Measurements from ENCODE around the gene TMEM132D.

The TMEM132D gene

GRCh38 chr12:129909051-129910020, 5.5 kb upstream of the TMEM132D start:
- no peak overlapping the region for H3K27ac ChIP-seq
- no peak overlapping the region for H3K9ac ChIP-seq
- H3K4me3 ChIP-seq (IDR thresholded peaks at IDR 0.05; ENCODE audit: insufficient read depth, low read depth, low read length): no peak overlapping the region
- no peaks in the 10 kb centered on the region for H3K4me1 ChIP-seq (ENCODE audit: low read depth, poor library complexity, severe bottlenecking)
- H2AFZ ChIP-seq (ENCODE audit: low read depth): no peak overlapping the region
- H3K27me3 ChIP-seq (ENCODE audit: insufficient read depth, low read depth): no peaks in the 10 kb centered on the region
- no peaks in the 10 kb centered on the region for H3K36me3 ChIP-seq (ENCODE audit: insufficient read depth)
- TF ChIP-seq, protein P1, sequence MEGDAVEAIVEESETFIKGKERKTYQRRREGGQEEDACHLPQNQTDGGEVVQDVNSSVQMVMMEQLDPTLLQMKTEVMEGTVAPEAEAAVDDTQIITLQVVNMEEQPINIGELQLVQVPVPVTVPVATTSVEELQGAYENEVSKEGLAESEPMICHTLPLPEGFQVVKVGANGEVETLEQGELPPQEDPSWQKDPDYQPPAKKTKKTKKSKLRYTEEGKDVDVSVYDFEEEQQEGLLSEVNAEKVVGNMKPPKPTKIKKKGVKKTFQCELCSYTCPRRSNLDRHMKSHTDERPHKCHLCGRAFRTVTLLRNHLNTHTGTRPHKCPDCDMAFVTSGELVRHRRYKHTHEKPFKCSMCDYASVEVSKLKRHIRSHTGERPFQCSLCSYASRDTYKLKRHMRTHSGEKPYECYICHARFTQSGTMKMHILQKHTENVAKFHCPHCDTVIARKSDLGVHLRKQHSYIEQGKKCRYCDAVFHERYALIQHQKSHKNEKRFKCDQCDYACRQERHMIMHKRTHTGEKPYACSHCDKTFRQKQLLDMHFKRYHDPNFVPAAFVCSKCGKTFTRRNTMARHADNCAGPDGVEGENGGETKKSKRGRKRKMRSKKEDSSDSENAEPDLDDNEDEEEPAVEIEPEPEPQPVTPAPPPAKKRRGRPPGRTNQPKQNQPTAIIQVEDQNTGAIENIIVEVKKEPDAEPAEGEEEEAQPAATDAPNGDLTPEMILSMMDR (conservative IDR thresholded peaks at IDR 0.05; ENCODE audit: low read depth, low read length): no peak
- H3K79me2 ChIP-seq (ENCODE audit: insufficient read depth, low read depth): no peaks in the 10 kb centered on the region
- no peak overlapping the region for H3K4me2 ChIP-seq
- no peaks in the 10 kb centered on the region for H4K20me1 ChIP-seq (ENCODE audit: insufficient read depth)

DNA sequence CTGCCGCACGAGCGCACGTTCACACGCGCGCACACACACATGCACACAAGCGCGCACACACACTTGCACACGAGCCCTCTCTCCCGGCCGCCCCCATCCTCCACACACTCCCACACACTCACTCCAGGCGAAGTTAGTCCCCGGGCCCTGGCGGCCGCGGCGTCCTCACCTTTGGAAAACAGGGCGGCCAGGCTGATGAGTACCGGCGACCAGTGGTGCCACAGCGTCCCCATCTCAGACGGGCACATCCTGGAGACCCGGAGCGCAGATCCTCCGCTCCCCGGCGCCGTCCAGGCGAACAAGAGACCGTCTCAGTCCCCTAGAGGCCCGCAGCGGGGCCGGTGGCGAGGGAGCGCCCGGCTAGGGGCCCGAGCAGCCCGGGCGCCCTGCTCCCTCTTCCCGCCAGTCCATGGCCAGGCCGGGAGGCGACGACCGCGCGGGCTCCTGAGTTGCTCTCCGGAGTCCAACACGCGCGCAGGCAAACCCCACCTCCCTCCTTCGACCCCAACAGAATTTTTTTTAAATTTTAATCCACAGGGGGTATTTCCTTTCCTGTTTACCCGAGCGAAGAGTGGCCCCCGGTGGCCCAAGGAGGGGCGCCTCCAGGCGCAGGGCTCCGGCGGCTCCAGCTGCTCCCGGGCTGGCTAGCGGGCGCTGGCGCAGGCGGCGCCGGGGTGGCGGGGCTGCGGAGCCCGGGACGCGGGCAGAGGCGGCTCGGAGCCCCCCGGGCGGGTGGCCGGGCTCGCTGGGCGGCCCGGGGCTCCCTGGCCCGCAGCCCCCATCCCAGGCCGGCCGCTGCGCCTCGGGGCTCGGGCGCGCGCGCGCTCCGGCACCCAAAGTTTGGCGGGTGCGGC, 506 bp downstream of the TMEM132D start:
- no peaks in the 10 kb centered on the region for H3K4me1 ChIP-seq (ENCODE audit: low read depth, poor library complexity, severe bottlenecking)
- H3K27ac ChIP-seq: no peak overlapping the region
- no peaks in the 10 kb centered on the region for H3K27me3 ChIP-seq (ENCODE audit: insufficient read depth, low read depth)
- TF ChIP-seq, protein P1 (conservative IDR thresholded peaks at IDR 0.05; ENCODE audit: low read depth, low read length): no peak
- no peaks in the 10 kb centered on the region for H3K79me2 ChIP-seq (ENCODE audit: insufficient read depth, low read depth)
- H3K36me3 ChIP-seq (ENCODE audit: insufficient read depth): no peaks in the 10 kb centered on the region
- no peak overlapping the region for H3K9ac ChIP-seq
- no peak overlapping the region for H3K4me3 ChIP-seq (IDR thresholded peaks at IDR 0.05; ENCODE audit: insufficient read depth, low read depth, low read length)
- no peak overlapping the region for H3K4me2 ChIP-seq
- no peak overlapping the region for H2AFZ ChIP-seq (ENCODE audit: low read depth)
- H4K20me1 ChIP-seq (ENCODE audit: insufficient read depth): no peaks in the 10 kb centered on the region

- Histone ChIP-seq H3K27ac (no peak overlapping the region), H3K9ac (no peak overlapping the region), H3K79me2 (ENCODE audit: insufficient read depth, low read depth) (no peaks in the 10 kb centered on the region), H3K27me3 (ENCODE audit: insufficient read depth, low read depth) (no peaks in the 10 kb centered on the region), H2AFZ (ENCODE audit: low read depth) (no peak overlapping the region), H4K20me1 (ENCODE audit: insufficient read depth) (no peaks in the 10 kb centered on the region), H3K4me2 (no peak overlapping the region), H3K36me3 (ENCODE audit: insufficient read depth) (no peaks in the 10 kb centered on the region), H3K4me1 (ENCODE audit: low read depth, poor library complexity, severe bottlenecking) (no peaks in the 10 kb centered on the region), H3K4me3 (IDR thresholded peaks at IDR 0.05; ENCODE audit: insufficient read depth, low read depth, low read length) (no peak overlapping the region)
- TF ChIP-seq, protein P1 (conservative IDR thresholded peaks at IDR 0.05; ENCODE audit: low read depth, low read length): no peak
Observed at GRCh38 chr12:129902371-129903091, 1.3 kb downstream of the TMEM132D start.

DNA sequence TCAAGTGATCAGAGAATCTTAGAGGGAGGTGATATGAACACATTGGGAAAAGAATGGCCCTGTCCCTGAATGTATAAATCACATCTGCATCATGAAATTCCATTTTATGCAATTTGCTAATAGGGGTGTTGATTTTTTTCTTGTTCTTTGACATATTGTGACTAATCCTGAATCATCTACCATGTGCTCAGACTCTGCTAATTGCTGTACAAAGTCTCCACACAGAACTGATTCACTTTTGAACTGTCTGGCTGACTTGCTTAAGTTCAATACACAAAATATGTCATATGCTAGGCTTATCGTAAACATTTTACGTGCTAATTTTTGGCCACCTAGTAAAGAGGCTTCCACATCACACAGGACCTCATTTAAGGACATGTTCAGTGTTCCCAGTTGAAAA, 2.6 kb downstream of the TMEM132D start:
- H3K36me3 ChIP-seq (ENCODE audit: insufficient read depth): no peaks in the 10 kb centered on the region
- TF ChIP-seq, protein P1 (conservative IDR thresholded peaks at IDR 0.05; ENCODE audit: low read depth, low read length): no peak

More for the DNA sequence above, 2.6 kb downstream of the TMEM132D start:
- H3K79me2 ChIP-seq (ENCODE audit: insufficient read depth, low read depth): no peaks in the 10 kb centered on the region
- H3K4me2 ChIP-seq: no peak overlapping the region
- H3K4me3 ChIP-seq (IDR thresholded peaks at IDR 0.05; ENCODE audit: insufficient read depth, low read depth, low read length): no peak overlapping the region
- no peak overlapping the region for H2AFZ ChIP-seq (ENCODE audit: low read depth)
- no peaks in the 10 kb centered on the region for H4K20me1 ChIP-seq (ENCODE audit: insufficient read depth)
- H3K27ac ChIP-seq: no peak overlapping the region
- H3K4me1 ChIP-seq (ENCODE audit: low read depth, poor library complexity, severe bottlenecking): no peaks in the 10 kb centered on the region
- H3K27me3 ChIP-seq (ENCODE audit: insufficient read depth, low read depth): no peaks in the 10 kb centered on the region
- no peak overlapping the region for H3K9ac ChIP-seq
